GM15510 (cell line): ENCODE results near the gene OAS3.

Experiments
- POLR2A ChIP-seq: IDR thresholded peaks from 3 replicates; pipeline ENCODE4 v1.6.1; 2011; ENCODE audit warnings: borderline replicate concordance; ENCODE audit not compliant: insufficient read length; ENCODE audit errors: extremely low read depth

OAS3 gene

GRCh38 chr12:112941528-112942335, 3.5 kb downstream of the OAS3 start:
- no peak for TF ChIP-seq POLR2A

DNA sequence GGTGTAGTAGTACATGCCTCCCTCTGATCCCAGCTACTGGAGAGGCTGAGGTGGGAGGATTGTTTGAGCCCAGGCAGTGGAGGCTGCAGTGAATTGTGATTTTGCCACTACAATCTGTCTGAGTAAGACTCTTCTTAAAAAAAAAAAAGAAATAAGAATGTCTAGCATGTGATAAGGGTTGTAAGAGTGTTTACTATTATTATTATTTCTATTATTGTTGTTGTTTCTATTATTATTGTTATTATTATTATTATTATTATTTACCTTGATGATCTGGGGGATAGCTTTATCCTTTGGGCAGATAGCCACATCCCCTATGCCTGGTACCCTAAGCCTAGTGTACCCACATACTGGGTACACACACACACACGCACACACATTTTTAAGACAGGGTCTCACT, 4.3 kb downstream of the OAS3 start:
- TF ChIP-seq POLR2A: no peak

- no peak for TF ChIP-seq POLR2A
Observed at GRCh38 chr12:112944024-112944690, 5.9 kb downstream of the OAS3 start.

DNA sequence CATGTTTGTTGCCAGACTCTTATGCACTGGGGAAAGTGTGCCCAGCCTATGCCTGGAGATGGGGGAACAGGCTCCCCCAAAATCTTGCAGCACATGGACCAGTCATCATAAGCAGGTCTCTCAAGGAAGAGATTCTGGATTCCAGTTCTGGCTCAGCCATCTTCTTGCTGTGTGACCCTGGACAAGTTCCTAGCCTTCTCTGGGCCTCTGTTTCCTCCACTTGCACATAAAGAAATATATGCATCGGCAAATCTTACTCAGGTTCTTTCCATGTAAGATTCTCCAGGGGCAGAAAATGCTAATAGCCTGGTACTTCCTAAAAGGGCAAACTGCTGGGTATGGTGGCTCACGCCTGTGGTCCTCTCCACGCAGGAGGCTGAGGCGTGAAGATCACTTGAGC, 7.2 kb downstream of the OAS3 start:
- TF ChIP-seq POLR2A: no peak

- TF ChIP-seq POLR2A: no peak
Observed at GRCh38 chr12:112946236-112947000, 8.1 kb downstream of the OAS3 start.

GRCh38 chr12:112947314-112947713, 9.0 kb downstream of the OAS3 start:
- TF ChIP-seq POLR2A: no peak

GRCh38 chr12:112947761-112948160, 9.5 kb downstream of the OAS3 start:
- no peak for TF ChIP-seq POLR2A

GRCh38 chr12:112948806-112949205, 10.5 kb downstream of the OAS3 start:
- TF ChIP-seq POLR2A: no peak

GRCh38 chr12:112950701-112951100, 12.4 kb downstream of the OAS3 start:
- no peak for TF ChIP-seq POLR2A

DNA sequence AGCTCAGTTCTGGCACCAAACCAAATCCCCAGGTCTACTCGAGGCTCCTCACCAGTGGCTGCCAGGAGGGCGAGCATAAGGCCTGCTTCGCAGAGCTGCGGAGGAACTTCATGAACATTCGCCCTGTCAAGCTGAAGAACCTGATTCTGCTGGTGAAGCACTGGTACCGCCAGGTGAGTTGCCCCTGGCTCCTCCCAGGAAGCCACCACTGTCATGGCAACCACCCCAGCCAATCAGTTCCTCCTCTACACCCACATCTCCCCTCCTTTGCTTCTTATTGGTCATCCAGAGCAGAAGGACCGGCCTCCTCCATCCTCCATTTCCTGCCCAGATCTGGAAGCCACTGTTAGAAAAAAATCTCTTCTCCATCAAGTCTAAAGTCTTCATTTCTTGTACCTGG, 22.8 kb downstream of the OAS3 start:
- TF ChIP-seq POLR2A: no peak

DNA sequence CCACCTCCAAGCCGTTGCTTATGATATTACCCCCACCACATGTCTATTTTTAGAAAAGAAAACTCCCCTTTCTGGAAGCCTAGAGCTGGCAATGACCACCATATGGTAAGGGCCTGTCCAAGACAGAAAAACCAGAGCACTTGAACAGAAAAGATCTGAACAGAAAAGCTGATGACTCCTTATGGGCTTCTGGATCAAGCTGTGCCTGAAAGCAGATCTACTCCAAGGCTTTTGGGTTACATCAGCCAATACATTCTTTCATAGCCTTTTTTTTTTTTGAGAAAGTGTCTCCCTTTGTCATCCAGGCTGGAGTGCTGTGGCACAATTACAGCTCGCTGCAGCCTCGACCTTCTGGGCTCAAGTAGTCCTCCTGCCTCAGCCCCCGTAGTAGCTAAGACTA, 23.3 kb downstream of the OAS3 start:
- no peak for TF ChIP-seq POLR2A

GRCh38 chr12:112962561-112962960, 24.3 kb downstream of the OAS3 start:
- TF ChIP-seq POLR2A: no peak

- TF ChIP-seq POLR2A: no peak
Observed at GRCh38 chr12:112963227-112963861, 25.1 kb downstream of the OAS3 start.

- TF ChIP-seq POLR2A: no peak
Observed at GRCh38 chr12:112964067-112964670, 25.9 kb downstream of the OAS3 start.
